Hippocampal formation (tissue), 2 donors: Measurements from ENCODE around the gene FBXL7.

Experiments
- DNase-seq, 2 donors: peaks; one replicate each; lab custom pipeline; 2025; lab: John Stamatoyannopoulos, UW

FBXL7 gene

GRCh38 chr5:15499528-15500324 is at the start of gene FBXL7:
TSS of gene FBXL7 (plus strand) at chr5:15500180.
- DNase-seq = peak; percentile 69 to 80

GRCh38 chr5:15450473-15450872 is 49.5 kb upstream of the FBXL7 start:
- DNase-seq = no peak

- no peak for DNase-seq
Observed at GRCh38 chr5:15450949-15451348, 49.0 kb upstream of the FBXL7 start.

- DNase-seq = no peak
Observed at GRCh38 chr5:15452030-15452429, 48.0 kb upstream of the FBXL7 start.

- DNase-seq = no peak
Observed at GRCh38 chr5:15452781-15453180, 47.2 kb upstream of the FBXL7 start.

GRCh38 chr5:15459200-15459599 is 40.8 kb upstream of the FBXL7 start:
- DNase-seq = no peak

GRCh38 chr5:15463231-15463980 is 36.6 kb upstream of the FBXL7 start:
- no peak for DNase-seq

GRCh38 chr5:15472116-15472515 is 27.9 kb upstream of the FBXL7 start:
- DNase-seq = no peak

- DNase-seq = no peak
Observed at GRCh38 chr5:15474143-15474719, 25.7 kb upstream of the FBXL7 start.

- no peak for DNase-seq
Observed at GRCh38 chr5:15475367-15475766, 24.6 kb upstream of the FBXL7 start.

- DNase-seq = no peak
Observed at GRCh38 chr5:15476977-15477376, 23.0 kb upstream of the FBXL7 start.

GRCh38 chr5:15480436-15480835 is 19.5 kb upstream of the FBXL7 start:
- DNase-seq = no peak

- DNase-seq = no peak
Observed at GRCh38 chr5:15483351-15484097, 16.5 kb upstream of the FBXL7 start.

GRCh38 chr5:15487228-15487627 is 12.8 kb upstream of the FBXL7 start:
- DNase-seq = no peak

GRCh38 chr5:15489571-15490235 is 10.3 kb upstream of the FBXL7 start:
- no peak for DNase-seq

- no peak for DNase-seq
Observed at GRCh38 chr5:15492545-15492944, 7.4 kb upstream of the FBXL7 start.

- no peak for DNase-seq
Observed at GRCh38 chr5:15493501-15493900, 6.5 kb upstream of the FBXL7 start.

- DNase-seq = no peak
Observed at GRCh38 chr5:15495026-15495425, 5.0 kb upstream of the FBXL7 start.

- DNase-seq = no peak
Observed at GRCh38 chr5:15496886-15497285, 3.1 kb upstream of the FBXL7 start.

- DNase-seq = peak in 1 of 2 donors; percentile 54
Observed at GRCh38 chr5:15500325-15501001, 483 bp downstream of the FBXL7 start.
